Adrenal gland (tissue), 5 donors: ENCODE data around the gene CD93.

Source experiments
- POLR2A ChIP-seq, 2 donors: fragments of 450-650 bp; IDR thresholded peaks; one replicate each; pipeline ENCODE4 v1.6.1; 2017; ENCODE audit warnings: antibody characterized with exemption in 2 of 2, mild to moderate bottlenecking in 2 of 2, moderate library complexity in 1 of 2
- TF ChIP-seq, protein P1 (sequence below), 6 experiments: fragments of 450-650 bp in 4 of 6; fragments of 200-600 bp in 2 of 6; sonication (generic) in 1 of 6; IDR thresholded peaks; 1 replicate in 5 of 6; 2 replicates in 1 of 6; pipeline versions ENCODE4 v1.5.1 to v1.8.0; 2016 to 2021; ENCODE audit warnings: antibody characterized with exemption in 6 of 6, mild to moderate bottlenecking in 2 of 6, moderate library complexity in 1 of 6
- donor health status: DM: no; HTN: no; CAD: no.

DNA sequence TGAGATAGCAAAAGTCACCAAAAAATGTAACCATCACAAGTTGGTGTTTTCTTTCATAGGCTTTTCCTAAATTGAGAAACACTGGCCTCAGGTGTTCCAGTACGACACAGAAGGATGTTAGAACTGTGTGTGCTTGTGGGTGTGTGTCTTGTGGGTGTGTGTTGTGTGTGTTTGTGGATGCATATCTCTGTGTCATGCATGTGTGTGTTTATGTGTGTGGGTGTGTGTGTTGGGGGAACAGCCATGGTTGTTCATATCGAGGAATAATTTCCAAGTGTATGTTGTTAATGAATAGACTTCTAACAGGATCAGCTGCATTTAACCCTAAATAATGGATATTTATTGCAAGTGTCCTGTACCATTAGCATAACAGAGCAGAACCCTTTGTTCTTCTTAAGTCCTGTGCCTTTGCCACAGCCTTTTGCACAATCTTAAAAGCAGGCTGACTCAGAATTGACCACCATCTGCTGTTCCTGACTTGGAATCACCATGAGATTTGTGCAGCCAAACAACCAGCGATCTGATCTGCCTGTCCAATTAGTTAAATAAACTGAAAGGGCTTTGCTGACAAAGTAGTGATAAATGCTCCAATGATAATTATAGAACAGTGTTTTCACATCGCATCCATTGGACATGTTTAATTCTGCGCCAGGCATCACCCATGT, 7.6 kb downstream of the CD93 start:
- TF ChIP-seq, protein P1, sequence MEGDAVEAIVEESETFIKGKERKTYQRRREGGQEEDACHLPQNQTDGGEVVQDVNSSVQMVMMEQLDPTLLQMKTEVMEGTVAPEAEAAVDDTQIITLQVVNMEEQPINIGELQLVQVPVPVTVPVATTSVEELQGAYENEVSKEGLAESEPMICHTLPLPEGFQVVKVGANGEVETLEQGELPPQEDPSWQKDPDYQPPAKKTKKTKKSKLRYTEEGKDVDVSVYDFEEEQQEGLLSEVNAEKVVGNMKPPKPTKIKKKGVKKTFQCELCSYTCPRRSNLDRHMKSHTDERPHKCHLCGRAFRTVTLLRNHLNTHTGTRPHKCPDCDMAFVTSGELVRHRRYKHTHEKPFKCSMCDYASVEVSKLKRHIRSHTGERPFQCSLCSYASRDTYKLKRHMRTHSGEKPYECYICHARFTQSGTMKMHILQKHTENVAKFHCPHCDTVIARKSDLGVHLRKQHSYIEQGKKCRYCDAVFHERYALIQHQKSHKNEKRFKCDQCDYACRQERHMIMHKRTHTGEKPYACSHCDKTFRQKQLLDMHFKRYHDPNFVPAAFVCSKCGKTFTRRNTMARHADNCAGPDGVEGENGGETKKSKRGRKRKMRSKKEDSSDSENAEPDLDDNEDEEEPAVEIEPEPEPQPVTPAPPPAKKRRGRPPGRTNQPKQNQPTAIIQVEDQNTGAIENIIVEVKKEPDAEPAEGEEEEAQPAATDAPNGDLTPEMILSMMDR (IDR thresholded peaks at IDR 0.05) = no peak
- no peak for TF ChIP-seq POLR2A (IDR thresholded peaks at IDR 0.05)
